GM21825 (cell line): ENCODE results near the gene DNAI1.

Source experiments
- ATAC-seq: cut with Tn5 transposase; IDR thresholded peaks from one replicate; pipeline ENCODE4 v1.9.1; 2021; ENCODE audit warnings: mild to moderate bottlenecking, moderate library complexity; ENCODE audit not compliant: unreplicated experiment

Gene DNAI1

GRCh38 chr9:34555936-34556525 is 97.4 kb downstream of the DNAI1 start:
- no peak for ATAC-seq

DNA sequence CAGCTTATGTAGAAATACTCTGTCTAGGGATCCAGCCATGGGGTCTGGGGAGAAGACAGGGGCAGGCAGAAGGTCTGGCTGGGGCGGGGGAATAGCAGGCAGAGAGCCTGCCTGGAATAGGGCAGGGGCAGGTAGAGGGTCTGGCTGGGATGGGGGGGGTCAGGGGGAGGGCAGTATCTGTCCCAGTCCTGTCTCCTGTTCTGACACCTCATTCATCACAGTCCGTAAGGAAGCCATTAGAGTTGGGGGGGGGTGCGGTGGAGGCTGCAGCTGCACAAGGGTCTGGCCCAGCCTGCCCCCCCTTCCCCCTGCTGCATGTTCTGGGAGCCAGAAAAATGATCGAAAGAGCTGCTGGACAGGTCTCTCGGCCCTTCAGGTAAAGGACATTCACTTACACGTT is 98.3 kb downstream of the DNAI1 start:
- no peak for ATAC-seq

- no peak for ATAC-seq
Measured at GRCh38 chr9:34557426-34558321, 99.1 kb downstream of the DNAI1 start.

GRCh38 chr9:34558364-34558763 is 99.8 kb downstream of the DNAI1 start:
- ATAC-seq, result no peak

DNA sequence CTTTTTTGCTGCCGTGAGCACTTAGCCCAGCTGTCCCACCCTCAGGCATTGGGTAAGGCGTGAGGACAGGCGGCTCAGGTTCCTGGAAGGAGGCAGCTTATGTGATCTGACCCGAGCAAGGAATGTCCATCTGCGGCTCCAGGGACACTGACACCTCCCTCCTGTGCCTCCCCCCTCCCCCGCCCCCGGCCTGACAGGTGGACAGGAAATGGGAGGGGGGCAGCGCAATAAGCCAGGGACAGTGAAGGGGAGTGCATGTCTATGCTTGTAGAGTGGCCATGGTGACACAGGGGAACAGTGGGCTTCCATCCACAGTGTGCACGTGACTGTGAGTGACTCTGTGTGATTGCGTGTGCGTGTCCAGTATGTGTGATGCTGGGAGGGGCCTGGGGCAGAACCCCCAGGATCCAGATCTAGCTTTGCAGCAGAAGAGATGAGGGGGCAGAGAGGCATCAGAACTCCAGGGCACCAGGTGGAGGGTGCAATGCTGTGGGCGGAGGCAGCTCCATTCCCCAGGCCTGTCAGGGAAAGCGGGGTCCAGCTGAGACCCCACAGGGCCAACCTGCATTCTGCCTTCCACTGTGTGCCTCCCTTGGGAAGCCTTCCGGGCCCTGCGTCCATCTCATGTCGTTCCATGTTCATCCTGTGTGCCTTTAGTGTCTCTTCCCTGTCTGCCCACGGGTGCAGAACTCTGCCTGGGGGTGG is 100.5 kb downstream of the DNAI1 start:
- ATAC-seq, result no peak

- ATAC-seq, result no peak
Measured at GRCh38 chr9:34559624-34560455, 101.2 kb downstream of the DNAI1 start.

GRCh38 chr9:34560599-34561214 is 102.1 kb downstream of the DNAI1 start:
- no peak for ATAC-seq

GRCh38 chr9:34562135-34562745 is 103.6 kb downstream of the DNAI1 start:
- ATAC-seq, result no peak

DNA sequence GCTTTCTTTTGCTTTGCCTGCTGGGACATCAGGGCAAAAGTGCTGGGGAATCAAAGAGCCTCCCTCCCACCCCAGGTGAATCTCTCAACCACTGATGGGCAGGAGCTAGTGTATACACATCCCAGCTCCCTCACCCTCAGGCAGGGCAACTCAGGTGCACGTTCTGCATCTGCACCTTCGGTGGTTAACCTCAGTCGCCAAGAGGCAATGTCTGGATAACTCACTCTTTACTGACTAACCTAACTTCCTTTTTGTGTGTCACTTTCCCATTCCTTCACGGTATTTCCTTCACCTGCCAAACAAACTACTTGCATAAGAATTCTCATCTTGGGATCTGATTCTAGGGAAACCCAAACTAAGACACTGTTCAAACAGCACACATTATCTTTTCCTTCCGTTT is 104.7 kb downstream of the DNAI1 start:
- ATAC-seq, result no peak

GRCh38 chr9:34564617-34565016 is 106.0 kb downstream of the DNAI1 start:
- no peak for ATAC-seq

DNA sequence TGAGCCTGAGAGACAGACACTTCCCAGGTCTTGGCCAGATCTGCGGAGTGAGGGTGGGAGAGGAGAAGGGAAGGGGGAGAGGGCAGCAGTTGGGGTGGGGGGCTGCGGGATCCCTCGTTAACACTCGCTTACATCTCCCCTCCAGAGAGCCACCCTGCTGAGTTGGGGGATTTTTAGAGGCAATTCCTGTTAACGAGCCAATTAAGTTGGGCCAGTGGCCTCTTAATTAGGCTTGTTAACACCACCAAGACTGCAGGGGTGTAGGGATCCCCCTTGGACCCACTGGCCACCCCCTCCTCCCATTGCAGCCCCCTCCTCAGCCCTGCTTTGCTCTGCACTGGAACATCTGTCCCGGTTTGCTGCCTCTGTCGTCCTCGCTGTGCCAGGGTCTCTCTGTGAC is 107.3 kb downstream of the DNAI1 start:
- no peak for ATAC-seq

- ATAC-seq, result no peak
Measured at GRCh38 chr9:34566322-34566721, 107.7 kb downstream of the DNAI1 start.

GRCh38 chr9:34566972-34567371 is 108.4 kb downstream of the DNAI1 start:
- no peak for ATAC-seq

- ATAC-seq, result no peak
Measured at GRCh38 chr9:34568133-34568532, 109.5 kb downstream of the DNAI1 start.

DNA sequence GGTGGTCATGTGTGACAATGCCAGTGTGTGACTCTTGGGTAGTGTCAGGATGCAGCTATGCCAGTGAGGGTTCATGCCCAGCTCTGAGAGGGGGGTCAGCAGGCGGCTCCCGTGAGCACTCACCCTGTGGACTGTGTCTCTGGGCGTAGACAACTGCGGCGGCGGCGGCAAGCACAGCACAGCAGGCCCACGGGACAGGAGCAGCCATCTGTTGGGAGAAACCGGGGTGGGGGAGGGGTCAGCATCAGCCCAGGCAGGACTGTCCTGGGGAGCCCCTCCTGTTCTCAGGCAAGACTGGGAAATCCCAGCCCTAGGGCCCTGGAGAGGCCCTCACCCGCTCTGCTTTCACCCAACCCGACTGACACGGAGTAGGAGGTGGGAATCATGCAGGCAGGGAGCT is 110.2 kb downstream of the DNAI1 start:
- ATAC-seq, result no peak

DNA sequence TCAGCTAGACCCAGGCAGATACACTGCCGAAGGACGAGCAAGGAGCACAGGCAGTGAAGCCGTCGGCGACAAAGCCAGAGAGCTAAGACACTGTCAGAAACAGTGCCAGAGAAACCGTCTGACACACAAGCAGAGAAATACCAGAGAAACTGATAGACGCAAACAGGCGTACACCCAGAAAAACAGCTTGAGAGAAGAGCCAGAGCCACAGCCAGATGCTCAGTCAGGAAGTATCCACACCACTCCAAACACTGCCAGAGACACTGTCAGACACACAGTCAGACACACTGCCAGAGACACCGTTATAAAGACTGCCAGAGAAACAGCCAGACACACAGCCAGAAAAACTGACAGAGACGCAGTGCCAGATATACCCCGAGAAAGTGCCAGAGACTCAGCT is 111.8 kb downstream of the DNAI1 start:
- no peak for ATAC-seq
